GM18861 (cell line): Measurements from ENCODE around the gene SLC5A10.
"Not testable (repeated sequence)": the region's sequence is repeated elsewhere in the genome, so short reads cannot be mapped to it uniquely, and the experiment has no call there.

ENCODE experiments used
- ATAC-seq: cut with Tn5 transposase; IDR thresholded peaks from one replicate; pipeline ENCODE4 v1.9.1; 2021; ENCODE audit not compliant: unreplicated experiment

Gene SLC5A10

DNA sequence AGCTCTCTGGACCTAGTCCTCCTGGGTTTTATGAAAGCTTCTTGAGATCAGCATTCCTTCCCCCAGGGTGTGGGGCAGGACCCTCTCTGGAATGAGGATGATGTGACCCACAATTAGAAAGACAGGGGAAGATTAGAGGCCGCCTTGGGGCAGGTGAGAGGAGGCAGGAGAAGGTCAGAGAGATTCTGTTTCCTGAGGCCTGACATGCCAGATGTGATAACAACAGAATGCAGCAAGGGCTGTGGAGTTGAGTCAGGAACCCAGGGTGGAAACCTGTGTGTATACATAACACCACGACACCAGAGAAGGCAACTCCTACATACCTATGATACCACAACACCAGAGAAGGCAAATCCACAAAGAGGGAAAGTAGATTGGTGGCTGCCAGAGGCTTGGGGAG, 5.4 kb upstream of the SLC5A10 start:
- ATAC-seq, result no peak

DNA sequence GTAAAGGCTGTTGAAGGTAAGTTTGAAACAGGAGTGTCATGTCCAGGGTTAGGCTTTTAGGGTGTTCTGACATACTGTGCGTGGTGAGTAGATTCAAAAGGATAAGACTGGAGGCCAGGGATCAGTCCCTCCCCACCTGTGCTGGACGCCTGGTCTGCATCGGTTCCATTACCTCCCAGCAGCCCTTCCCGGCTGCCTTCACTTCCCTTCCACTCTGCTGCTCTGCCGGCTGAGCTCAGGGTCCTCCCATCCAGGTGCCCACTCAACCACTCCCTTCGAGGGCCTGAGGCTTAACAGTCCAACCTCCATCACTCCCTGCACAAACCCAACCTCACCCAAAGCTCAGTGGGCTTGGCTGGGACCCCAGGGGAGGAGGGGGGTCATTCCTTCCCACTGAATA, 4.1 kb upstream of the SLC5A10 start:
- no peak for ATAC-seq

DNA sequence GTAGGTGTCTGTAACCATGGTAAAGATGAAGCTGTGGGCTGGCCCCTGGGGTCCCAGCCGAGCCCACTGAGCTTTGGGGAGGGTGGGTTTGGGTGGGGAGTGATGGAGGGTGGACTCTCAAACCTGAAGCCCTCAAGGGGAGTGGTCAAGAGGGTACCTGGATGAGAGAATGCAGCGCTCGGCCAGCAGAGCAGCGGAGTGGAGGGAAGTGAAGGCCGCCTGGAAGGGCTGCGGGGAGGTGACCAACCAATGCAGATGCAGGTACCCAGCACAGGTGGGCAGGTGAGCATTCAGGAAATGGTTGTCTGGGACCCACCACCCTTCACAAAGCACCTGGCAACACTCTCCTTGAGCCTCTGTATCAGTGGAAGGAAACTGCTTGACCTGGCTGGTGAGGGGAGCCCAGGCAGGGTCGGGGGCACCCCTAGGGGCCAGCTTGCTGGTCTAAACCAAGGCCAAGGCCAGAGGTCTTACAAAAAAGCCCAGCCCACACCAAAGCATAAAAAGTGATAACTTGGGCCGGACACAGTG, 3.4 kb upstream of the SLC5A10 start:
- ATAC-seq, result no peak

DNA sequence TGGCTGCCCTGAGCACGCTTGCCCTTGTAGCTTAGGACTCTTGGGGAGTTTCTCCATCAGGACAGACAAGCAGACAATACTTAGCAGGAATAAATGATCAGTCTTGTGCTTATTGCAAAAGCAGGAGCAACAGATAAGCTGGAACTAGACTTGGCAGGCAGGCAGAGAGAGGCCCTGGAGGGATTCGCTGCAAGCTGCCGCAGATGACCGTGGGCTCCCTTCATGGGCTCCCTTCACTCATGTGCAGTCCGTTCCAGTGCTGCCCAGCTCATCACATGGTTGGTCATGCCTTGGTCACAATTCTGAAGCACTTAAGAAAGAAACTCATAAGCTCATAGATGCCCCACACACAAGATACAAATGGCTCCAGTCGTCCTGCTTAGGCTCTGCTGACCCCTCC, 2.4 kb upstream of the SLC5A10 start:
- ATAC-seq, result no peak

DNA sequence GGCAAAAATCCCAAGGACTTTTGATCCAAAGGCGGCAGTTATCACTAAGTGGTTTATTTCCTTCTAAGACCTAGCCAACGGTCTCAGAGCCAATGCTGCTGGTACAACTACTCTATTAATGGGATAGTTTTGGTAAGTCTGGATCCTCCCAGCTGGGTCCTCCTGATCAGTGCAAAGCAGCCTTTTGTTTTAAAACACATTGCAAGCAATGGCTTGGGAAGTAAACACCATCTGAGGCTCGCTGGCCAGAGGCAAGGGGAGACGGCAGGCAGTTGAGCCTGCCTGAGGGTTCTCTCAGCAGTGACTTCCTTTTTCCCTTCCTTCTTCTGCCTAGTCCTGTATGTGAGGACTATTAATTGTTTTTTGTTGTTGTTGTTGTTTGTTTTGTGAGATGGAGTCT, 1.6 kb upstream of the SLC5A10 start:
- no peak for ATAC-seq

DNA sequence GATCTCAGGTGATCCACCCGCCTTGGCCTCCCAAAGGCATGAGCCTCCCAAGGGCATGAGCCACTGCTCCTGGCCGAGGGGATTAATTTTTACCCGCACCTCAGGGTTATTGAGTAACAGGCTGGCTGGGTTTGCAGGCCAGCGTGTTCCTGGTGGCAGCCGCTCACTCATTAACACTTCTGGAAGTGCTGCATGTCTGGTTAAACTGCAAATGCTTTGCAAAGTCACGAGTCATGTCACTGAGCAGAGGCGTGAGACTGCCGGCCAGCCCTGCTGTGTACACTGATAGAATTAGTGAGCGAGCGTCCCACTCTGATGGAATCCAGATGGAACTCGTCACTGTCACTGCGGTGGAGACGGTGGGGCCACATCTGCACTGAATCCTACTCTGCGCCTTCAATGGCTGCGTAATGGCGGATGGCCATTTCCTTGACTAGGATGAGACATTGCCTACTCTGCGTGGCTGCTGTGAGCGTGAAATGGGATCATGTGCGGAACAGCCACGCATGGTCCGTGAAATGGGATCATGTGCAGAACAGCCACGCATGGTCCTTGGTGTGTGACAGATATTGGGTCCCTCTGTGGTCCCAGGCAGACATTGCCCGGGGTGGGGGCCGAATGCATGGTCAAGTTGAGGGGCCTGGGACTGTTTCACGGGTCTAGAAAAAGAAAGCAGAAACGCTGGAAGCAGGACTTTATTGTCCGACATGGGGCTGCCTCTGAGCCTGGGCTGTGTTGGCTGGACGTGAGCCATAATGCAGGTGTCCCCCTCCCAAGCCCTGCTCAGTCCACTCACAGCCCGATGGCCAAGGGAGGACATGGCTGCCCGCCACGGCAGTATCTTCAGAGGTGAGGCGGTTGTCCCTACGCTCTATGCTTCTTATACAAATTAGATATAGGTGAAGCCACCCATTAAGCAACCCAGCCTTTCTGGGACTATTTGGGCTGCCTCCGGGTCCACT, 740 bp upstream of the SLC5A10 start:
- no peak for ATAC-seq

DNA sequence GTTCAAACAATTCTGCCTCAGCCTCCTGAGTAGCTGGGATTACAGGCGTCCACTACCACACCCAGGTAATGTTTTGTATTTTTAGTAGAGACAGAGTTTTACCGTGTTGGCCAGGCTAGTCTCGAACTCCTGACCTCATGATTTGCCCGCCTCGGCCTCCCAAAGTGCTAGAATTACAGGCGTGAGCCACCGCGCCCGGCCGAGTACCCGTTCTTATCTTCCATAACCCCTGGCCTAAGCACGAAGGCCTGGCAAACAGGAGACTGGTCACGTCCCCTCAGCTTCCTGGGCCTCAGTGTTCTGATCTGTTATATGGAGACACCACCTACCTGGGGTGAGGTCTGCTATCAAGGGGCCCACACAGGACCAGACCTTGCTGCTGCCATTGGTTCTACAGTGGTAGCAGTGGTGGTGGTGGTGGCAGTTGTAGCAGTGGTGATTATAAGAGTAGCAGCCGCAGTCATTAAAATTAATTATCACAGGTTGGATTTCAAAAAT, 1.3 kb downstream of the SLC5A10 start:
- ATAC-seq, result no peak

DNA sequence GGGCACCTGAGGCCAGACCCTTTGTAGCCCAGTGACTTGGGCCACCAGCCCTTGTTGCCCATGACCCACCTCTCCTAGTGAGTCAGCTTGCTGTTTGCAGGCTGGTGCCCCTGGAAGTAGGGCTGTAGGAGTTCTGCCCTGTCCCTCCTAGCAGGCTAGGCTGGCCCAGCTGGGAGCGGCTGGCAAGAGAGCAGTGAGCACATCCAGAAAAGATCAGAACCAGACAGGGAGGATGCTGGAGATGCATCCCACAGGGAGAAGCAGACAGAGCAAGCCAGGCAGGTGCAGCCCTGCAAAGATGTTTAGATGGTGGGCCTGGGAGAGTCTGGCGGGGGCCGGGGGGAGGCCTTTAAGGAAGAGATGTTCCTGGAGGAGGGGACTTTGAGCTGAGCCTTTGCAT, 2.4 kb downstream of the SLC5A10 start:
- no peak for ATAC-seq

DNA sequence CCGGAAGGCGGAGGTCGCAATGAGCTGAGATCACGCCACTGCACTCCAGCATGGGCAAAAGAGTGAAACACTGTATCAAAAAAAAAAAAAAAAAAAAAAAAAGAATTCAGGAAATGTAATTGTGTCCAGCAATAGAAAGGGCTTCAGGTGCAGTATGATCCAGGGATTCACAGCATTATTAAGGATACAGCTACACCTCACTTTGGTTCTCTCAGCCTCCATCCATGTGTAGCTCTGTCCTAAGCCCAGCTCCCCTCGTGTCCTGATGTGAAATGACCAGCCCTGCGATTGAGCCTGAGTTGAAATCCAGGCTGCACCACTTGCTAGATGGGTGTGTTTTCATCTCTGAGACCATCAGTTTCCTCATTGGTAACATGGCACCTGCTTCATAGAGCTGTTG, 3.0 kb downstream of the SLC5A10 start:
- ATAC-seq, result no peak

DNA sequence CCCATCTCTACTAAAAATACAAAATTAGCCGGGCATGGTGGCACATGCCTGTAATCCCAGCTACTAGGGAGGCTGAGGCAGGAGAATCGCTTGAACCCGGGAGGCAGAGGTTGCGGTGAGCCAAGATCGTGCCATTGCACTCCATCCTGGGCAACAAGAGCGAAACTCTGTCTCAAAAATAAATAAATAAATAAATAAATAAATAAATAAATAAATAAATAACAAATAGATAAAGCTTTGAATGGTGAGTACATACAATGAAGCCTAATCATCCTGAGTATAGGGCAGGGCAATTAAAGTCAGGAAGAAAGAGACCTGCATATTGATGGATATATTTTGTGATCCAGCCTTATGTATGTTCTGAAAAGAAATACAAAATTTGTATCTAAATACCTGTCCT, 4.1 kb downstream of the SLC5A10 start:
- not testable (repeated sequence) for ATAC-seq

DNA sequence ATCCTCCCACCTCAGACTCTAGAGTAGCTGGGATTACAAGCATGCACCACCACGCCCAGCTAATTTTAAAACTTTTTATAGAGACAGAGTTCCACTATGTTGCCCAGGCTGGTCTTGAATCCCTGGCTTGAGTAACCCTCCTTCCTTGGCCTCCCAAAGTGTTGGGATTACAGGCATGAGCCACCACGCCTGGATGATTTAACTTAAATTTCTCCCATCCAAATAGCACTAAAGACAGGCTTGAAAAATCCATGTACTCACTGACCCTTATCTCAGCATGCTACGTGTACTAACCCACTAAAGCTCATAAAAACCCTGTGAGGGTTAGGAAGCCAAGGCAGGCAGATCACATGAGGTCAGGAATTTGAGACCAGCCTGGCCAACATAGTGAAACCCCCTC, 4.6 kb downstream of the SLC5A10 start:
- ATAC-seq, result no peak

DNA sequence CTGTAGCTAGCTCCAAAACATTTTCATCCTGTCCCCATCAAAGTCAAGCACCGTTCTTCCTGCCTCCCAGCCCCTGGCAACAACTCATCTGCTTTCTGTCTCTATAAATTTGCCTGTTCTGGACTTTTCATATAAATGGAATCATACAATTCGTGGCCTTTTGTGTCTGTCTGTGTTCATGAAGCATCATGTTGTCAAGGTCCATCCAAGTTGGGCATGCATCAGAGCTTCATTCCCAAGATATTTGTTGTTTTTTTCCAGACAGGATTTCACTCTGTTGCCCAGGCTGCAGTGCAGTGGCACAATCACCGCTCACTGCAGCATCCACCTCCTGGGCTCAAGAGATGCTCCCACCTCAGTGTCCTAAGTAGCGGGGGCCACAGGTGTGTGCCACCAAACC, 5.9 kb downstream of the SLC5A10 start:
- no peak for ATAC-seq

DNA sequence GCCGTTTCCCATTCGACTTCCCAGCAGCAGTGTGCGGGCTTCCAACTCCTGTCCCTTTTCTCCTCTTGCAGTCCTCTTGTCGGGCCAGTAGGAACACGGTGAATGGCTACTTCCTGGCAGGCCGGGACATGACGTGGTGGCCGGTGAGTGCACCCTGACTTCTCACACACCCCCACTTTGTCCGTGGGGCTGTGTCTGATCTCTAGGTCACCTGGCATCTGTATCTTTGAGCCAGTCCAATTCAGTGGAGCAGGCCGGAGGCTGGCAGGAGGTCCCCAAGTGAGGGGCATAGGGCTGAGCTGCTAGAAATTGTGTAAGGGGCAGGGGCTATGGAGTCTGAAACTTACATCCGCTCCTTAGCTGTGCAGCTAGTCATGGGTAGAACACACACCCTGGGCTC, 6.6 kb downstream of the SLC5A10 start:
- no peak for ATAC-seq

DNA sequence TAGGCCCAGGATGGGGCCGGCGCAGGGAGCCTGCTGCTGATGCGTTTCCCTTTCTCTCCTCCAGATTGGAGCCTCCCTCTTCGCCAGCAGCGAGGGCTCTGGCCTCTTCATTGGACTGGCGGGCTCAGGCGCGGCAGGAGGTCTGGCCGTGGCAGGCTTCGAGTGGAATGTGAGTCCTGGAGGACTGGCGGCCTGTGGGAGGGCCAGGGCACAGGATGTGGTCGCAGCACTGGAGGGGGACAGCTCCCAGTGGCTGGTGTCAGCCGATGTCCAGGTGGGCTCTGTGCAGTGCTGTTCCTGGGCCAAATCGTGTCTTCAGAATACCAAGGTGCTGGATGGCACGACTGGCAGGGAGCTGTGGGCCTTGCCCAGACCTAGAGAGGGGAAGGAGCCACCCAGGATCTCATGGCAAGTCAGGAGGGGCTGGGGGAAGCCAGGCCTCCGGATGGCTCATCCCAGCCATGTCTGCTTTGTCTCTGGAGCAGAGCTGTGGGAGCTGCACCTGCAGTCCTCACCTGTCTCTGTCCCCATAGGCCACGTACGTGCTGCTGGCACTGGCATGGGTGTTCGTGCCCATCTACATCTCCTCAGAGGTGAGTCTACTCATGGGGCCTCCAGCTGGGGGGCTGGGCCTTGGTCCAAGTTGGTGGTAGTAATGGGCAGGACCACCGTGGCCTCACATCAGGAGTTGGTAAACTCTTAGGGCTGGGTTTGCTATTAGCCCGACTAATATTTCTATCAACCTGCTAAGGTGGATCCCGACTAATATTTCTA, 7.3 kb downstream of the SLC5A10 start:
- ATAC-seq, result no peak

DNA sequence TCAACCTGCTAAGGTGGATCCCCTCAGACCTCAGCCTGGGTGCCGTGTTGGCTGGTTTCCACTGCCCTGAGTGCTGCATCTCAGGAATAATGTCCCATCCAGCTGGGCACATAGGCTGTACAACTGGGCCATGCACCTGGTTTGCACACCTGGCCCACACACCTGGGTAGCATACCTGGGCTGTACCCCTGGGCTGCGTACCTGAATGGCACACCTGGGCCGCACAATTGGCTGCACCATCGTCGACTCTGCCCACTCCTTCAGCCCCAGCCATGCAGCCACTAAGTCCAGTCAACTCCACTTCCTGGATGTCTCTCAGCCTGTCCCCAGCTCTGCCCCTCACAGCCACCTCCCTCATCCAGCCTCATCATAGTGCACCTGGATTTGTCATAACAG, 7.9 kb downstream of the SLC5A10 start:
- no peak for ATAC-seq

DNA sequence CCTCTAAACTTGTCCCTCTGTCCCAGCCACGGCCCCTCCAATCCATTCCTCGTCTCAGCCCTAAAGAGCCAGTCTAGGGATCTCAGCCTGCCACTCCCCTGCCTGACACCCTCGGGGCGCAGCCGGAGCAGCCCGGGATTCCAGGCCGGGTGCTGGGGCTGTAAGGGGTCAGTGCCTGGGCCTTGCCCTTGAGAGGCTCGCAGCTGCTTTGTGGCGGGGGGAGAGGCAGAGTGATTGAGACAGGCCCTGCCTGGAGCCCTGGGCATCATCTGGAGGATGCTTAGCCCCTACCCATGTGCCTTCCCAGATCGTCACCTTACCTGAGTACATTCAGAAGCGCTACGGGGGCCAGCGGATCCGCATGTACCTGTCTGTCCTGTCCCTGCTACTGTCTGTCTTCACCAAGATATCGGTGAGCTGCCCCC, 8.3 kb downstream of the SLC5A10 start:
- ATAC-seq, result no peak

DNA sequence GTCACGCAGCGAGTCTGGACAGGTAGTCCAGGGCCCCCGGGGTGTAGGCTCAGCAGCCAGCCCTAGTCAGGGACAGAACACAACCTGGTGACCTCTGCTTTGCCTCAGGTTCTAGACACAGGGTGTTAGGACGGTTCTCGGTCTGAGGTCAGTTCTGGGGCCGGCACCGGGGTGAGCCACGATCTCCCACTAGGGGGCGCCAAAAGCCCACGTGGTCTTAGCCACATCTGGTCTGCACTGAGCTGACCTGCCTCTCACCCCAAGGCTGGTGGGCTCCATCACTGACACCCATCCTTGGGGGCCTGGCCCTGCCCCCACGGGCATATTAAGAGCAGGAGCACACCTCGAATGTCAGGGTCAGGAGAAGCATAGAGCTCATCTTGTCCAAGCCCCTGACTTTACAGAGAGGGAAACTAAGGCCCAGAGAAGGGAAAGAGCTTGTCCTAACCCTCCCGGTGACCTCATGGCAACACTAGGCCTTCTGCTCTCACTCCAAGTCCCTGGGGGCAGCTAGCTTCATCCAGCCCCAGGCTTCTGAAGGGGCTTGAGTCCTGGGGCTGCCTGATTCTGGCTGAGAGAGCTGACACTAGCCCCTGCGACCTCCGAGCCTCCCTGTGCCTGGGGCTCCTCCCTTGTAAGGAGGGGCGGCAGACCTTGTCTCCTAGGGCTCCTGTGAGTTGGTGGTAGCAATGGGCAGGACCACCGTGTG, 9.0 kb downstream of the SLC5A10 start:
- ATAC-seq, result no peak

DNA sequence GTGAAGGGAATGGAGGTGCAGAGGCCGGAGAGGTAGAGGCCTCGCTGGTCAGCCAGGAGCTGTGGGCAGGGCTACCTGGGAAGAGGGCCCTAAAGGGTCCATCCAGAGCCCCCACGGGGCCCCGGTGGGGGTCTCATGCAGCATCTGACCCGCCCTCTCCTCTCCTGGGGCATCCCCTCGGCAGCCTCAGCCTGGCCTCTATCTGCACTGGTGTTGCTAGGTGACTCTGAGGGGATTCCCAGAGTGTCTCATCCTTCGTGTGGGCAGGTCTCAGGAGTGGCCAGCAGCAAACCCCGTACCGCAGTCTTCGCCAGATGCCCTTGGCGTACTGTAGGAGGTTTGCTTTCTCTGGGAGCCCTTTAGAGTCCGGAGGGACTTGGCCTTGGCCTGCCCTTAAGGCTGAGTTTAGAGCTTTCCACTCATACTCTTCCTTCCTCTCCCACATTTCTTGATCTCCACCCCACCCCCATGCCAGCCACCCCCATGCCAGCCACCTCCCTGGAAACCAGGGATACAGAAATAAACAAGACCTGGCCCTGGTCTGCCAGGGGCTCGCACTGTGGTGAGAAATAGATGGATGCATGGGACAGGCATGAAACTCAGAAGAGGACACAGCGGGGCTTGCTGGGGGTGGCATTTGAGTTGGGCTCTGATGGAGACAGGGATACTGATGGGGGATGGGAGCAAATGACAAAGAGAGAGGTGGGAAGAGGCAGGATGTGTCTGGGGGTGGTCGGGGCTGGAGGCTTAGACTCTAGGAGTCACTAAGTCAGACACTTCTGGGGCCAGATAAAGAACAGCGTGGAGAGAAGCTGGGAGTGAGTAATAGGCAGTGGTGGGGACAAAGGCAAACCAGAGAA, 9.9 kb downstream of the SLC5A10 start:
- no peak for ATAC-seq

DNA sequence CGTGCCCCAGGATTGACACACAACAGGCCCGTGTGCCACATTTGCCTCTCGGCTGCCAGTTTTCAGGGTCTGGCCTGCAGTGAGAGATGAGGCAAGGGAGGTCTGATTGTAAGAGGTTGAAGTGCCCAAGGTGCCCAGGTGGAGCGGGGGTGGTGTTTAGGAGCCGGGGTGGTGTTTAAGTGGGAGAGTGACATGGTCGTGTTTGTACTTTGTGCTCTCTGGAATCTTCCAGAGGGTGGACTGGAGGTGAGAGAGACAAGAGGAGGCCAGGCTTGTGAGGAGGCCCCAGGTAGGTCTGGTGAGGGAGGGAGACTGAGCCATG, 10.5 kb downstream of the SLC5A10 start:
- ATAC-seq, result no peak
